H7 (cell line): ENCODE measurements around the gene ZFYVE21. TPM values are rescaled to one million over a fixed set of nuclear protein-coding genes. Genes with fewer than 3 reads are reported as not detected.
A peak's percentile ranks its signal among the peaks of the same experiment; 100 is the strongest.

Experiments
- DNase-seq: peaks from one replicate; pipeline ENCODE4 v3.0.0; 2012
- H3K27me3 ChIP-seq: 2 replicates; pipeline ENCODE4 v1.6.0; 2011; ENCODE audit warnings: mild to moderate bottlenecking, low read length; ENCODE audit not compliant: control insufficient read depth, insufficient read depth
- H3K36me3 ChIP-seq: replicated peaks from 2 replicates; pipeline ENCODE4 v1.5.1; 2011; ENCODE audit warnings: low read length; ENCODE audit not compliant: control insufficient read depth, insufficient read depth
- H3K4me3 ChIP-seq: 2 replicates; pipeline ENCODE4 v1.5.1; 2011; ENCODE audit warnings: low read depth, mild to moderate bottlenecking, control low read depth, low read length, moderate library complexity; ENCODE audit not compliant: insufficient read depth
- total RNA-seq: library from RNA; depleted of rRNA; stranded (reverse); fragments of >200 nt; shearing (Covaris generic); gene quantifications from 2 replicates; pipeline ENCODE4 v1.2.3, GENCODE V29; 2014

Gene ZFYVE21
- total RNA-seq, 1 experiment from 2014 or later = 52.8 TPM

DNA sequence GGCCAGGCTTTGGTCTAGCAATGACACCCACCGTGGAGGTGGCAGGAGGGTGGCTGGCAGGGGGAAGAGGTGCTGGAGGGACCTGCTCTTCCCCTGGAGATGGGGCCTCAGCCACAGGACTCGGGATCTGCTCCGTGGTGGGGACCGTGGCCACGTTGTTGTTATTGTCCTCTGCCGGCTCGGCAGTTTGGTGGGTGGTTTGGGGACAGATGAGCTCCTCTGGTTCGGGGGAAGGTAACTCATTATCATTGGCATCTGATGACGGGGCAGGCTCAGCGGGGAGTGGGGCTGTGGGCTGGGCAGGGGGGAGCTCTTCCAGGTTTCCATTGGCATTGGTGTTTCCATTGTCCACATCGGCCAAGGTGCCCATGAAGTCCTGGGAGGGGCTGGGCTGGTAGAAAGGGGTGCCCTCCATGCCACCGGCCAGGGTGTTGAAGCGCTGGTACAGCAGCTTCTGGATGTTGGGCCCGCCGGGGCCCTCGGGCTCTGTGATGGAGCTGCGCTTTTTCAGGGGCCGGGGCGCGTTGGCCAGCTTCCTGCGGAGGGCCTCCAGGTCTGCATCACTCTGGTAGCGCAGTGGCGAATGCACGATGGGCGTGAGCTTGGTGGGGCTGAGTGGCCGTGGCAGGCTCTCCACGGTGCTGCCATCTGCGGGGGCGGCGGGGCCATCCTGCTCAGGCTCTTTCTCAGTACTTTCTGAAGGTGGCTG is 24.3 kb downstream of the ZFYVE21 start:
- no peak overlapping the region for H3K4me3 ChIP-seq
- DNase-seq = peak; percentile 59
- no peaks in the 10 kb centered on the region; the same call in 1 of the 2 replicates for H3K36me3 ChIP-seq
- no peaks in the 10 kb centered on the region for H3K27me3 ChIP-seq

DNA sequence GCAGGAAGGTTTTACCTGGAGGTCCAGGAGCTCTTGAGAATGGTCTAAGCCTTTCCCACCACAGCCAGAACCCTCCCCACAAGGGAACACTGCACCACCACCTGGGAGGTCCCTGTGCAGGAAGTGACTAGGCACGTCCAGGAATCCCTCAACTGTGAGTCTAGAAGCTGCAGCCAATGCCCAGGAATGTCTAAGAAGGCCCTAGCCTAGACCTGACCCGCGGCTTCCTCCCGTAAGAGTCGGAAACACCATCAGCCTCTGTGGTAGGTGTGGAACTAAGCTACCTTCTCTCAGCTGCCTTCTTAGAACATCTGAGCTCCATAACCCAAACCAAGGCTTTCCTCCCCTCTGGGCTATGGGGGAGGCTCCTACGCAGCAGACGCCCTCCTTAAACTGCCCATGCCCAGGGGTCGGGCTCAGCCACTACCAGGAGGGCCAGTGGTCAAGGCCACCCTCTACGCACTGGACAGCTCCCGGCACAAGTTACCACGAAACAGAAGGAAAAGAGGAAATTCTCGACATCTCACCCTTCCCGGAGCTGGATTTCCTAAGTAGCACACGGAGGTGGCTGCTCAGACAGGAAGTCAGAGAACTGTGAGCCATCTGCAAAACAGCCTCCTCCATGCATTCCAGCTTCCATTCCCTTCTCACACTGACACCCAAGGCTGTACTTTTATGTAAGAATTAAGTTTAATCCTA is 25.5 kb downstream of the ZFYVE21 start:
- no peak overlapping the region for H3K4me3 ChIP-seq
- no peaks in the 10 kb centered on the region; the same call in 1 of the 2 replicates for H3K36me3 ChIP-seq
- no peak for DNase-seq
- H3K27me3 ChIP-seq = no peaks in the 10 kb centered on the region

- no peaks in the 10 kb centered on the region for H3K27me3 ChIP-seq
- no peaks in the 10 kb centered on the region for H3K36me3 ChIP-seq
- H3K4me3 ChIP-seq = no peak overlapping the region
- DNase-seq = no peak
These were observed 26.3 kb downstream of the ZFYVE21 start for GRCh38 chr14:103741876-103742275.

- H3K4me3 ChIP-seq = no peak overlapping the region
- peak; percentile 45 for DNase-seq
These were observed 27.1 kb downstream of the ZFYVE21 start for GRCh38 chr14:103742499-103743255.

GRCh38 chr14:103743691-103744090 is 28.1 kb downstream of the ZFYVE21 start:
- DNase-seq = no peak
- no peaks in the 10 kb centered on the region for H3K36me3 ChIP-seq
- H3K27me3 ChIP-seq = no peaks in the 10 kb centered on the region
- H3K4me3 ChIP-seq = no peak overlapping the region

More at GRCh38 chr14:103742499-103743255, 27.1 kb downstream of the ZFYVE21 start:
- Histone ChIP-seq H3K27me3 (no peaks in the 10 kb centered on the region), H3K36me3 (no peaks in the 10 kb centered on the region)

DNA sequence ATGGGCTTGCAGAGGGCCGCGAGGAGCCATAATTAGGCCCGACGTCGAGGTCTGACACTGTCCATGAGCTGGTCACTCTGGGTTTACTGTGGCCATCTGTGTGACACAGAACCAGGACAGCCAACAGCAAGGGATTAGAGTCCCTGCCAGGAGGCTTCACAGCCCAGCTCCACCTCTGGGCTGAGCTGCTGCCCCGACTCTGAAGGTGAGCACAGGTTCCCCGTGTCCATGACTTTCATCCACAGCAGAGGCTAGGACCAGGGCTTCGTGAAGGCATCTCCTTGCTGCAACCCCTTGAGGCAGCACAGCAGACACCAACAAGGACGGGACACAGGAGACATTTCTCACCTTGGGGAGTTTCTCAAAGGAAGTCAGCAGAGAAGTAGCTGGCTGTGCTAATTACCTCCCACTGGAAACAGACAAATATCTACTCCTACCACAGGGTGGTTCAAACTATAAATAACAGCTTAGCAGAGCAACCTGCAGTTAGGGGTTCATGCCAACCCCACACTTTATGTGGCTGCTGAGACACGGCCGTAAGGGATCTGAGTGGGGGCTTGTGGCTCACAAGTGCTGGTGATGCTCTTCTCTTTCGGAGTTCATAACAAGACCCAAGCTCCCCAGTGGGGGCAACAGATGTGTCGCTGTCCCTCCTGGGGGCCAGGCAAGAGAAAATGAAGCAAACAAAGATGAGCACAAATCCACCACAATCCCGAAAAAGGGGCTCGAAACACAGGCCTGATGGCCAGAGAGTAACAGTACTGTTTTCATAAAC is 29.2 kb downstream of the ZFYVE21 start:
- Histone ChIP-seq H3K4me3 (no peak overlapping the region), H3K36me3 (no peaks in the 10 kb centered on the region), H3K27me3 (no peaks in the 10 kb centered on the region)
- DNase-seq = no peak

GRCh38 chr14:103745424-103745823 is 29.8 kb downstream of the ZFYVE21 start:
- DNase-seq = no peak
- Histone ChIP-seq H3K4me3 (no peak overlapping the region), H3K27me3 (no peaks in the 10 kb centered on the region), H3K36me3 (no peaks in the 10 kb centered on the region)

- H3K27me3 ChIP-seq = no peaks in the 10 kb centered on the region
- H3K4me3 ChIP-seq = no peak overlapping the region
- no peak for DNase-seq
- no peaks in the 10 kb centered on the region for H3K36me3 ChIP-seq
These were observed 31.1 kb downstream of the ZFYVE21 start for GRCh38 chr14:103746701-103747100.

DNA sequence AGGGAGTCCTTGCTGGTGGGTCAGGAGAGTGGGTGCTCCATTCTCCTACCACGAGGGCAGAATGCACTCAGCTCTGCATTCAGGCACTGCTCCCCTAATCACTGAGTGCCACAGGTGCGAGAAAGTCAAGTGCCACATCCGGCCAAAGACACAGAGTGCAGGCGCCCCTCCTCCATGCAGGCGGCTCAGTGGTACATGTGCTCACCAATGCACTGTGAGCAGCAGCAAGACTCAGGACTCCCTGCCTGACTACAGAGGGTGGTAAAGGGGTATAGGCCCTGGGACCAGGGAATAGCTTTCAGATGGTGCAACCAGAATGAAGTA is 32.9 kb downstream of the ZFYVE21 start:
- Histone ChIP-seq H3K36me3 (no peaks in the 10 kb centered on the region), H3K4me3 (no peak overlapping the region), H3K27me3 (no peaks in the 10 kb centered on the region)
- DNase-seq = no peak

- H3K36me3 ChIP-seq = no peaks in the 10 kb centered on the region
- no peaks in the 10 kb centered on the region for H3K27me3 ChIP-seq
- no peak for DNase-seq
- no peak overlapping the region for H3K4me3 ChIP-seq
These were observed 33.8 kb downstream of the ZFYVE21 start for GRCh38 chr14:103749452-103749851.

- no peak for DNase-seq
- H3K27me3 ChIP-seq = no peaks in the 10 kb centered on the region
- no peak overlapping the region for H3K4me3 ChIP-seq
- no peaks in the 10 kb centered on the region for H3K36me3 ChIP-seq
These were observed 34.2 kb downstream of the ZFYVE21 start for GRCh38 chr14:103749860-103750259.

- no peak overlapping the region for H3K4me3 ChIP-seq
- no peaks in the 10 kb centered on the region for H3K36me3 ChIP-seq
- no peak for DNase-seq
- no peaks in the 10 kb centered on the region for H3K27me3 ChIP-seq
These were observed 38.2 kb downstream of the ZFYVE21 start for GRCh38 chr14:103753774-103754173.

GRCh38 chr14:103755060-103755459 is 39.5 kb downstream of the ZFYVE21 start:
- DNase-seq = no peak
- Histone ChIP-seq H3K36me3 (no peaks in the 10 kb centered on the region), H3K4me3 (no peak overlapping the region)

GRCh38 chr14:103758059-103758776 is 42.6 kb downstream of the ZFYVE21 start:
- no peaks in the 10 kb centered on the region for H3K27me3 ChIP-seq
- no peak overlapping the region for H3K4me3 ChIP-seq
- DNase-seq = no peak
- no peaks in the 10 kb centered on the region for H3K36me3 ChIP-seq

More at GRCh38 chr14:103755060-103755459, 39.5 kb downstream of the ZFYVE21 start:
- H3K27me3 ChIP-seq = no peaks in the 10 kb centered on the region
